HepG2 (cell line): ENCODE data around the gene TEAD4. TPM values are rescaled to one million over a fixed set of nuclear protein-coding genes. Genes with fewer than 3 reads are reported as not detected.

Experiments used
- ATAC-seq: fragments of 200-7000 bp; cut with Tn5 transposase; 3 replicates; pipeline ENCODE4 v1.9.1; 2020; ENCODE audit warnings: mild to moderate bottlenecking, moderate library complexity
- BruUV-seq: library from RNA; stranded (reverse); fragments of 400-500 nt; replicated peaks from 2 replicates; lab custom pipeline; 2021; lab: Mats Ljungman, UMichigan
- CTCF ChIA-PET: fragments of 300-600 bp; formaldehyde crosslinking; extraction: SDS; loops from one replicate; lab custom pipeline; 2021; ENCODE audit warnings: low total read pairs, inconsistent platforms, low intra/inter-chr PET ratio; lab: Yijun Ruan, JAX
- POLR2A ChIA-PET: fragments of 350-600 bp; sonication (Branson Sonifier 250); formaldehyde crosslinking; loops from one replicate; lab custom pipeline; 2020; ENCODE audit warnings: antibody characterized with exemption, inconsistent platforms; lab: Yijun Ruan, JAX
- DNase-seq: peaks from one replicate; pipeline ENCODE4 v3.0.0-alpha.2; 2015; ENCODE audit warnings: low spot score
- FAIRE-seq: peaks from 3 replicates; lab custom pipeline; 2011; peaks lifted over from hg19 to GRCh38; lab: Jason Lieb, UNC
- H2AFZ ChIP-seq: one replicate; pipeline ENCODE4 v1.6.1; 2011; ENCODE audit warnings: low read length, inconsistent platforms
- H3K27ac ChIP-seq: fragments of 300-600 bp; 3 replicates; pipeline ENCODE4 v1.8.0; 2011; ENCODE audit warnings: mixed run types, mild to moderate bottlenecking, mixed read lengths, low read length, inconsistent platforms; ENCODE audit not compliant: insufficient read depth; ENCODE audit errors: extremely low read length
- H3K27me3 ChIP-seq, 2 experiments: fragments of 200-600 bp in 1 of 2; 2 replicates in 1 of 2; 3 replicates in 1 of 2; pipeline versions ENCODE4 v1.6.0 to v1.8.0; 2011; ENCODE audit warnings: low read length in 2 of 2, mild to moderate bottlenecking in 2 of 2, moderate library complexity in 2 of 2, inconsistent platforms in 1 of 2; ENCODE audit not compliant: insufficient read depth in 2 of 2, control insufficient read depth in 1 of 2
- H3K36me3 ChIP-seq, 2 experiments: fragments of 200-600 bp in 1 of 2; replicated peaks in 1 of 2; 2 replicates in 1 of 2; 3 replicates in 1 of 2; pipeline versions ENCODE4 v1.5.1 to v1.8.0; 2011; ENCODE audit warnings: low read length in 2 of 2, inconsistent platforms in 1 of 2; ENCODE audit not compliant: insufficient read depth in 2 of 2, control insufficient read depth in 1 of 2
- H3K4me1 ChIP-seq: 2 replicates; pipeline ENCODE4 v1.5.1; 2012; ENCODE audit warnings: low read length, inconsistent platforms; ENCODE audit not compliant: insufficient read depth
- H3K4me2 ChIP-seq: 2 replicates; pipeline ENCODE4 v1.6.0; 2011; ENCODE audit warnings: low read depth, low read length, inconsistent platforms
- H3K4me3 ChIP-seq, 3 experiments: fragments of 200-600 bp in 1 of 3; sonication (generic), shearing (Covaris generic) in 1 of 3; replicated peaks in 1 of 3; 2 replicates each; pipeline ENCODE4 v1.5.1; 2011 to 2016; ENCODE audit warnings: low read length in 3 of 3, inconsistent platforms in 2 of 3, low read depth in 2 of 3, mild to moderate bottlenecking in 2 of 3, control low read depth in 1 of 3, mixed read lengths in 1 of 3; ENCODE audit not compliant: insufficient read depth in 1 of 3
- H3K79me2 ChIP-seq: one replicate; pipeline ENCODE4 v1.6.1; 2011; ENCODE audit warnings: low read length, inconsistent platforms; ENCODE audit not compliant: insufficient read depth
- H3K9ac ChIP-seq: 2 replicates; pipeline ENCODE4 v1.6.0; 2011; ENCODE audit warnings: mild to moderate bottlenecking, low read depth, low read length, inconsistent platforms; ENCODE audit not compliant: insufficient read depth
- H3K9me3 ChIP-seq: 2 replicates; pipeline ENCODE4 v1.5.1; 2012; ENCODE audit warnings: mild to moderate bottlenecking, low read length
- H4K20me1 ChIP-seq: 2 replicates; pipeline ENCODE4 v1.6.0; 2011; ENCODE audit warnings: inconsistent platforms, mild to moderate bottlenecking, low read length, moderate library complexity; ENCODE audit not compliant: insufficient read depth
- GMEB2 ChIP-seq: IDR thresholded peaks from 2 replicates; pipeline ENCODE4 v1.6.1; 2016; ENCODE audit warnings: missing biosample characterization, missing genetic modification reagents, low read depth
- GTF2F1 ChIP-seq: fragments of 150-350 bp; IDR thresholded peaks from 2 replicates; pipeline ENCODE4 v1.6.1; 2014; ENCODE audit warnings: low read length
- HINFP ChIP-seq: sonication (generic); formaldehyde crosslinking; IDR thresholded peaks from 2 replicates; pipeline ENCODE4 v1.4.0; 2020; ENCODE audit warnings: low read depth, mild to moderate bottlenecking, missing genetic modification reagents
- HNF4A ChIP-seq: sonication (generic); formaldehyde crosslinking; IDR thresholded peaks from 2 replicates; pipeline ENCODE4 v1.4.0; 2020; ENCODE audit warnings: missing genetic modification reagents
- JUN ChIP-seq: sonication (generic); formaldehyde crosslinking; IDR thresholded peaks from 2 replicates; pipeline ENCODE4 v1.4.0; 2020; ENCODE audit warnings: mild to moderate bottlenecking, missing genetic modification reagents
- MTF1 ChIP-seq: sonication (generic); formaldehyde crosslinking; IDR thresholded peaks from 2 replicates; pipeline ENCODE4 v1.5.0; 2020; ENCODE audit warnings: missing genetic modification reagents
- PPARG ChIP-seq: conservative IDR thresholded peaks from 2 replicates; pipeline ENCODE4 v1.6.1; 2016; ENCODE audit warnings: missing biosample characterization, missing genetic modification reagents
- RARA ChIP-seq: IDR thresholded peaks from 2 replicates; pipeline ENCODE4 v1.6.1; 2016; ENCODE audit warnings: missing genetic modification reagents, missing compliant biosample characterization
- SAFB2 ChIP-seq: sonication (generic); formaldehyde crosslinking; IDR thresholded peaks from 2 replicates; pipeline ENCODE4 v1.5.1; 2020; ENCODE audit warnings: missing genetic modification reagents, low read depth, mild to moderate bottlenecking, borderline replicate concordance
- SETDB1 ChIP-seq: sonication (generic); formaldehyde crosslinking; IDR thresholded peaks from 2 replicates; pipeline ENCODE4 v1.5.1; 2020; ENCODE audit warnings: missing genetic modification reagents, mild to moderate bottlenecking, borderline replicate concordance
- SNAI1 ChIP-seq: sonication (generic); formaldehyde crosslinking; IDR thresholded peaks from 2 replicates; pipeline ENCODE4 v1.5.0; 2020; ENCODE audit warnings: mild to moderate bottlenecking, missing genetic modification reagents, borderline replicate concordance
- TBX2 ChIP-seq: sonication (generic); formaldehyde crosslinking; IDR thresholded peaks from 2 replicates; pipeline ENCODE4 v1.5.0; 2020; ENCODE audit warnings: missing genetic modification reagents, mild to moderate bottlenecking, borderline replicate concordance
- TFAP4 ChIP-seq: sonication (generic); IDR thresholded peaks from 2 replicates; pipeline ENCODE4 v1.6.1; 2016; ENCODE audit warnings: low read depth, borderline replicate concordance
- XBP1 ChIP-seq: sonication (generic); formaldehyde crosslinking; IDR thresholded peaks from 2 replicates; pipeline ENCODE4 v1.5.0; 2020; ENCODE audit warnings: missing genetic modification reagents
- ZFY ChIP-seq: sonication (generic); formaldehyde crosslinking; IDR thresholded peaks from 2 replicates; pipeline ENCODE4 v1.4.0; 2020; ENCODE audit warnings: missing genetic modification reagents
- ZNF329 ChIP-seq: sonication (generic); formaldehyde crosslinking; IDR thresholded peaks from 2 replicates; pipeline ENCODE4 v1.9.0; 2021; ENCODE audit warnings: low read depth, mild to moderate bottlenecking, missing genetic modification reagents
- ZNF331 ChIP-seq: sonication (generic); formaldehyde crosslinking; IDR thresholded peaks from 2 replicates; pipeline ENCODE4 v1.4.0; 2020; ENCODE audit warnings: missing genetic modification reagents
- WGBS: methylation state at CpG from one replicate; pipeline ENCODE4 v1.1.6; 2017; ENCODE audit warnings: low lambda C conversion rate; 5-methylcytosine and 5-hydroxymethylcytosine counted together
- in situ Hi-C: cut with HindIII; loops from 2 replicates; pipeline ENCODE4 v1.10.0; 2017; ENCODE audit warnings: low pct_unique_long_range_greater_than_20kb; ENCODE audit not compliant: extremely low pct_ligation_motif_present
- intact Hi-C: fragments of 100-400 bp; cut with micrococcal nuclease; formaldehyde crosslinking; loops from one replicate; pipeline ENCODE4 v1.10.0; 2022; ENCODE audit not compliant: unreplicated experiment
- polyA plus RNA-seq, 8 experiments: library from polyadenylated mRNA; depleted of rRNA in 3 of 8; stranded (reverse) in 7 of 8; unstranded in 1 of 8; fragments of >200 nt; fragmentation: Illumina TruSeq in 4 of 8; extraction: Trizol in 4 of 8; gene quantifications; 2 replicates each; pipeline versions ENCODE4 v1.2.1 to v1.2.3, GENCODE V29; 2011 to 2016; ENCODE audit warnings: low read depth in 4 of 8, missing spikeins in 1 of 8, mixed read lengths in 1 of 8; ENCODE audit not compliant: insufficient read depth in 1 of 8
- total RNA-seq, 5 experiments: library from RNA; depleted of rRNA; stranded (reverse); fragments of >200 nt; fragmentation: Illumina TruSeq; extraction: Trizol; gene quantifications; 2 replicates each; pipeline ENCODE4 v1.2.3, GENCODE V29; 2016; ENCODE audit warnings: low read depth in 1 of 5
- TF ChIP-seq, protein P1 (sequence below): sonication (generic); formaldehyde crosslinking; conservative IDR thresholded peaks from 2 replicates; pipeline ENCODE4 v1.4.0; 2020; ENCODE audit warnings: mild to moderate bottlenecking, missing genetic modification reagents, moderate library complexity

Gene TEAD4
- total and polyA plus RNA-seq, 2 of the 13 experiments (the other 11 are each of a cell fraction or from before 2014, with no cell fraction given) = 45.0 to 69.4 TPM

GRCh38 chr12:3083241-3083920, 124.2 kb downstream of the TEAD4 start:
- no peak for DNase-seq
- Histone ChIP-seq H2AFZ (no peak overlapping the region), H3K4me2 (peak overlapping the region; percentile 30), H3K4me1 (peaks cover 95% of the 10 kb centered on the region), H3K9ac (no peak overlapping the region), H3K9me3 (no peaks in the 10 kb centered on the region), H3K4me3 (no peak overlapping the region), H3K79me2 (peaks cover 61% of the 10 kb centered on the region), H4K20me1 (no peaks in the 10 kb centered on the region), H3K27ac (peak overlapping the region; percentile 75), H3K36me3 (no peaks in the 10 kb centered on the region), H3K27me3 (no peaks in the 10 kb centered on the region)
- intact Hi-C loops (no loop called here), in situ Hi-C loops (no loop called here)
- WGBS = 47% methylated on average over 6 of the region's 6 CpGs
- ChIA-PET CTCF (no interaction called here), POLR2A (interaction anchor here (1.8 kb wide), 1 partner anchor 21 kb away, joined by 5 read pairs; no protein-coding TSS in a partner anchor)
- no TSS peak for BruUV-seq
- no peak for ATAC-seq
- no peak for FAIRE-seq
- no peak for TF ChIP-seq ZNF331
- TF ChIP-seq RARA = peak; percentile 61
- TF ChIP-seq, protein P1, sequence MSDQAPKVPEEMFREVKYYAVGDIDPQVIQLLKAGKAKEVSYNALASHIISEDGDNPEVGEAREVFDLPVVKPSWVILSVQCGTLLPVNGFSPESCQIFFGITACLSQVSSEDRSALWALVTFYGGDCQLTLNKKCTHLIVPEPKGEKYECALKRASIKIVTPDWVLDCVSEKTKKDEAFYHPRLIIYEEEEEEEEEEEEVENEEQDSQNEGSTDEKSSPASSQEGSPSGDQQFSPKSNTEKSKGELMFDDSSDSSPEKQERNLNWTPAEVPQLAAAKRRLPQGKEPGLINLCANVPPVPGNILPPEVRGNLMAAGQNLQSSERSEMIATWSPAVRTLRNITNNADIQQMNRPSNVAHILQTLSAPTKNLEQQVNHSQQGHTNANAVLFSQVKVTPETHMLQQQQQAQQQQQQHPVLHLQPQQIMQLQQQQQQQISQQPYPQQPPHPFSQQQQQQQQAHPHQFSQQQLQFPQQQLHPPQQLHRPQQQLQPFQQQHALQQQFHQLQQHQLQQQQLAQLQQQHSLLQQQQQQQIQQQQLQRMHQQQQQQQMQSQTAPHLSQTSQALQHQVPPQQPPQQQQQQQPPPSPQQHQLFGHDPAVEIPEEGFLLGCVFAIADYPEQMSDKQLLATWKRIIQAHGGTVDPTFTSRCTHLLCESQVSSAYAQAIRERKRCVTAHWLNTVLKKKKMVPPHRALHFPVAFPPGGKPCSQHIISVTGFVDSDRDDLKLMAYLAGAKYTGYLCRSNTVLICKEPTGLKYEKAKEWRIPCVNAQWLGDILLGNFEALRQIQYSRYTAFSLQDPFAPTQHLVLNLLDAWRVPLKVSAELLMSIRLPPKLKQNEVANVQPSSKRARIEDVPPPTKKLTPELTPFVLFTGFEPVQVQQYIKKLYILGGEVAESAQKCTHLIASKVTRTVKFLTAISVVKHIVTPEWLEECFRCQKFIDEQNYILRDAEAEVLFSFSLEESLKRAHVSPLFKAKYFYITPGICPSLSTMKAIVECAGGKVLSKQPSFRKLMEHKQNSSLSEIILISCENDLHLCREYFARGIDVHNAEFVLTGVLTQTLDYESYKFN (CRISPR knock-in tag) = no peak
- no peak for TF ChIP-seq GMEB2 (CRISPR knock-in tag)
- no peak for TF ChIP-seq TFAP4
- no peak for TF ChIP-seq XBP1 (CRISPR knock-in tag)
- TF ChIP-seq GTF2F1 = no peak
- TF ChIP-seq HNF4A (CRISPR knock-in tag) = peak; percentile 32
- no peak for TF ChIP-seq ZNF329 (CRISPR knock-in tag)
- no peak for TF ChIP-seq PPARG (CRISPR knock-in tag)
- peak; percentile 30; the same call in 1 of the 2 replicates for TF ChIP-seq ZFY (CRISPR knock-in tag)
- TF ChIP-seq SAFB2 (CRISPR knock-in tag) = no peak
- TF ChIP-seq JUN (CRISPR knock-in tag) = no peak
- no peak for TF ChIP-seq SETDB1 (CRISPR knock-in tag)
- no peak for TF ChIP-seq HINFP
- no peak for TF ChIP-seq MTF1 (CRISPR knock-in tag)
- TF ChIP-seq SNAI1 = no peak
- TF ChIP-seq TBX2 = 0 out of 2 replicates have a peak, but pooled peaks have one; percentile 23
